Measurements from ENCODE around the gene MIA2.
"Not testable (repeated sequence)": the region's sequence is repeated elsewhere in the genome, so short reads cannot be mapped to it uniquely, and the experiment has no call there.

The MIA2 gene

GRCh38 chr14:39342768-39343167, 109.1 kb downstream of the MIA2 start:
- DNase-seq = no peak

- no peak for DNase-seq
Measured at GRCh38 chr14:39343614-39344013, 109.9 kb downstream of the MIA2 start.

DNA sequence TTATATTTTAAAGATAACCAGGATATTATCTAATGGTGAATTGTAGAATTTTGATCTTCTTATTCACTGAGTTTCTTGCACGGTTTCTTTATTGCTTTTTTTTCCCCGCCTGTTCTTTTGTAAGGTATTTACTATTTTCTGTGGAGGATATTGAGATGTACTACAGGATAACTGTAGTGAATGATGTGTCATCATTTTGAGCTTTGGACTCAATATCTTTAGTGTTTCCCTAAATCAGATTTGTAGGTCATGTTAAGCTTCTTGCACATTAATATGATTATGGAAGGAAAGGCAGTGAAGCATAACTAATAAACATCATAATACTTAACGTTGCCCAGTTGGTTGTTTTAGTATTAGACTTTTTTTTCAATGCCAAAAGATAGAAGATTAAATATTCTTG, 117.2 kb downstream of the MIA2 start:
- DNase-seq = no peak

DNA sequence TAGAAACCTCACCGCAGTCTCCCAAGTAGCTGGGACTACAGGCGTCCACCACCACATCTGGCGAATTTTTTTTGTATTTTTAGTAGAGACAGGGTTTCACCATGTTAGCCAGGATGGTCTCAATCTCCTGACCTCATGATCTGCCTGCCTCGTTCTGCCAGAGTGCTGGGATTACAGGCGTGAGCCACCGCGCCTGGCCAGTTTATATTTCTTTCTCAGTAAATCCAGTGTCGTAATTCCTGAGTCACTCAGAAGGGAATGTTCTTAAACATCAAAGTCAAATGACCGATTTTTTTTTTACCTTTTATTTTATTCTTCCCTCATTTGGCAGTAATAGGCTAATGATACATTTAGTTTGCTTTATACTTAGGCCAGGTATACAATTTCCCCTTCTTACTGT, 118.0 kb downstream of the MIA2 start:
- no peak for DNase-seq

DNA sequence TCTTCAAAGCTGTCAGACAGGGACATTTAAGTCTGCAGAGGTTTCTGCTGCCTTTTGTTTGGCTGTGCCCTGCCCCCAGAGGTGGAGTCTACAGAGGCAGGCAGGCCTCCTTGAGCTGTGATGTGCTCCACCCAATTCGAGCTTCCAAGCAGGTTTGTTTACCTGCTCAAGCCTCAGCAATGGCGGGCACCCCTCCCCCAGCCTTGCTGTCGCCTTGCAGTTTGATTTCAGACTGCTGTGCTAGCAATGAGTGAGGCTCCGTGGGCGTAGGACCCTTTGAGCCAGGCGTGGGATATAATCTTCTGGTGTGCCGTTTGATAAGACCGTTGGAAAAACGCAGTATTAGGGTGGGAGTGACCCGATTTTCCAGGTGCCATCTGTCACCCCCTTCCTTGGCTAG, 125.4 kb downstream of the MIA2 start:
- DNase-seq = not testable (repeated sequence)

DNA sequence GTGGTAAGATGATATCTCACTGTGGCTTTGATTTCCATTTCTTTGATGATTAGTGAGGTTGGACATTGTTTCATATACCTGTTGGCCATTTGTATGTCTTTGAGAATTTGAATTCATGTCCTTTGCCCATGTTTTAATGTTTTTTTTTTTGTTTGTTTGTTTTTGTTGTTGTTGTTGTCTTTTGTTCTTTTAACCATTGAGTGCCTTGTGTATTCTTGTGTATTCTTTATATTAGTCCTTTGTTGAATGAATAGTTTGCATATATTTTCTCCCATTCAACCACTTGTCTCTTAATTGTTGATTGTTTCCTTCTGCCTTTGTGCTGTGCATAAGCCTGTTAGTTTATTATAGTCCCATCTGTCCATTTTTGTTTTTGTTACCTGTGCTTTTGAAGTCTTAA, 126.6 kb downstream of the MIA2 start:
- no peak for DNase-seq

DNA sequence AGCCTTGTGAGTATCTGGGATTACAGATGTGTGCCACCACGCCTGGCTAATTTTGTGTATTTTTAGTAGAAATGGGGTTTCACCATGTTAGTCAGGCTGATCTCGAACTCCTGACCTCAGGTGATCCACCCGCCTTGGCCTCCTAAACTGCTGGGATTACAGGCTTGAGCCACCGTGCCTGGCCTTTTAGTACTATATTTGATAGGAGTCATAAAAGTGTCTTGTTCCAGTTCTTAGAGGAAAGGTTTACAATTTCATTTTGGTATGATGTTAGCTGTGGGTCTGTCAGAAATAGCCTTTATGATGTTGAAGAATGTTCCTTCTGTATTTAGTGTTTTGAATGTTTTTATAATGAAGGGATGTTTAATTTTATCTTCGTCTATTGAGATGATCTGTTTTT, 127.8 kb downstream of the MIA2 start:
- DNase-seq = not testable (repeated sequence)

DNA sequence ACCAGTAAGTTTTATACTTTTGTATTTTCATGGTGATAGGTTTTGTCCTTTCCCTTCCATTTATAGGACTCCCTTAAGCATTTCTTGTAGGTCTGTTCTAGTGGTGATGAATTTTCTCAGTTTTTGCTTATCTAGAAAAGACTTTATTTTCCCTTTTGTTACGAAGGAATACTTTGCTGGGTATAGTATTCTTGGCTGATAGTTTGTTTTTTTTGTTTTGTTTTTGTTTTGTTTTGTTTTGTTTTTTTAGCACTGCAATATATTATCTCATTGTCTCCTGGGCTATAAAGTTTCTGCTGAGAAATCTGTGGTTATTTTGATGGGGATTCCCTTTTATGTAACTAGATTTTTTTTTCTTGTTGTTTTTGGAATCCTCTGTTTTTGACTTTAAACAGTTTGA, 130.8 kb downstream of the MIA2 start:
- DNase-seq = no peak

- DNase-seq = no peak
Measured at GRCh38 chr14:39365354-39365753, 131.6 kb downstream of the MIA2 start.

DNA sequence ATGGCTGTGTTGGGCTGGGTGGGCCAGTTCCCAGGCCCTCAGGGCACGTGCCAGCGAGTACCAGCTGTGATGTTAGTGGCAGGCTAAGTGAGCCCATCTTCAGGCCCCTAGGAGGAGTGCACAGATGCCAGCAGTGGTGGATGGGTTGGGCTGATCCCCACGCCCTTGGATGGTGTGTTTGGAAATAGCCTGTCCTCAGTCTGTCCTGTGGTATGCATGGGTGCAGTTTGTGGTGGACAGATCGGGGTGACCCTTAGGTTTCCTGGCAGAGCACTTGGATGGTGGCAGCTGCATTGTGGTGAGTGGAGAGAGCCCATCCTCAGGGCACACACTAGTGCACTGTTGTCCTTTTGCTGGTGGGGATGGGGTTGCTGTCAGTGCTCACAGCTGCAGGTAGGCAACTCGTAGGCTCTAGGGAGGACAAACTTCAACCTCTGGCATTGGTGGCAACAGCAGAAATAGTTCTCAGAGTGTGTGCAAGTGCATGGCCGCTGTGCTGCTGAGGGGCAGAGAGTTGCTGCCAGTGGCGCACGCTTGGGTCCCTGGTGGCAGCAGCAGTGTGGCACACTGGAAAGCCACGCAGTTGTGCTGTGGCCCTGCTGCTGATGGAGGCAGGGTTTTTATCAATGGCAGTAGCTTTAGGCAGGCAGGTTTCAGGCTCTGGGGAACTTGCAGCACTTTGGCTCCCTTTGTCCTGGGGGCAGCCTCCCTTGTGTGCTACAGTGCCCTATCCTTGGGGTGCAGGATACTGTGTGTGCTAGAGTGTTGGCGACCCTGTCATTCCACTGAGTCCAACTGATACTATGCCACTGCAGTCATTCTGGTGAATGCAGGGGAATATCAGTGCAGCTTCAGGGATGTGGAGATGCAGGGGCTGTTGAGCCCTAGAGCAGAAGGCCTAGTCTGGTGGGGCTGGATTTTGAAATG, 133.0 kb downstream of the MIA2 start:
- no peak for DNase-seq

DNA sequence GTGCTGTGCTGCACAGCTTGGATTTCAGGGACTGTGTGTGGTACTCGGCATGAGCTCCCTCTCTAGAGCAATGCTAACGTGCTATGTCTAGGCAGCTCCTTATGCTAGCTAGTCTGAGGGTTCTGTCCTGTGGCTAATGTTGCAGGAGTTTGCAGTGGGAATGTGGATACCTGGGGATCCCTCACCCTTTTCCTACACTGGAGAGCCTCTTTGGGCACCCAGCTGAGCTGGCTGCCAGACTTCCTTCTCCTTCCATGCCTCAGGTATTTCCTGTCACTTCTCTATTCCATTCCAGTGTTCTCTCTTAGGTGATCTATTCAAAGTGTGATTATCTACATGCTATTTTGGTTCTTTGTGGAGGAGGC, 133.7 kb downstream of the MIA2 start:
- no peak for DNase-seq

DNA sequence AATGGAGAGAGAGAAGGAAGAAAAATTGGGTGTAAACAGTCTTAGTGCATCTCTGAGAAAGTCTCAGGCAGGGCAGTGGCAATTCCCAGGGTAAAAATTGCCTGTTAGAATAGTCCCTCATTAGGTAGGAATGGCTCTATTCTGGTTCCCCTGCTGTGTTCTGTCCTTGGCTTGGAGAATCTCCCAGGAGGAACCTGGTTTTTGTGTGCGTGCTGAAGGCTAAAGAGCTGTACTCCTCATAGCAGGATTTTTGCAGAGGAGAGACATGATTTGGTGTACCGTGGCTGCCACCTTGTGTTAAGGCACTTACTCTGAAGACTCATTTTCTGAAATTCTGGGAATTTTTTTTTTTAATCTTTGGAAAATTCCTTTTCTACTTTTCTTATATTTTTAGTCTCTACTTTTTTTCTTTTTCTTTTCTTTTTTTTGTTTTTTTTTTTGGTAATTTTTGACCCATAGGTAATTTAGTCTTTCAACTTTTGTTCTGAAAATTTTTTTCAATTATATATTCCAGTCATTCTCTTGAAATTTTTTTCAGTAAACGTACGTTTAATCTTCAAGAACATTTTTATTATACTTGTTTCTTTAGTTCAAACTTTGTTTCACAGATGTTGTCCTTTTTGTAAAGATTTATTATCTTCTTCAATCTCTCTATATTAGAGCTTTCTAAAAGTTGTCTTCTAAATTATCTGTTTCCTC, 134.7 kb downstream of the MIA2 start:
- DNase-seq = peak; percentile 5

GRCh38 chr14:39369029-39369428, 135.3 kb downstream of the MIA2 start:
- no peak for DNase-seq

- DNase-seq = no peak
Measured at GRCh38 chr14:39370415-39370814, 136.7 kb downstream of the MIA2 start.

- no peak for DNase-seq
Measured at GRCh38 chr14:39372656-39373055, 138.9 kb downstream of the MIA2 start.

DNA sequence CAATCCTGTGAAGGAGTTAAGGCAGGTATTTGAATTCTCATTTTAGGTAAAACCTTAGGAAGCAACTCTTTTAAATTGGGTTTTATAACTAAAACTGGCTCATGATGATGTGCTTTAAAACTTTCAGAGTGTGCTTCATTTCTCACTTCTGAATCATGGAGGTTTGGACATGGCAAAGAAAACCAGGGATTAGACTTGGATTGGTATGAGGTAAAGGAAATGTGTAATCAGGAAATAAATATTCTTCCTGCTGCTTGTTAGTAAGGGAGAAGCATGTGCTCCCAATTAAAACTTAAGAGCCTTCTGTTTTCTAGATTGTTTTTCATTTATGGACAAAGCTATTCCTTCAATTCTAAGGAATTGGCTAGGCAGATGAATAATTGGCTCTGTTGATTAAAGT, 141.1 kb downstream of the MIA2 start:
- no peak for DNase-seq

DNA sequence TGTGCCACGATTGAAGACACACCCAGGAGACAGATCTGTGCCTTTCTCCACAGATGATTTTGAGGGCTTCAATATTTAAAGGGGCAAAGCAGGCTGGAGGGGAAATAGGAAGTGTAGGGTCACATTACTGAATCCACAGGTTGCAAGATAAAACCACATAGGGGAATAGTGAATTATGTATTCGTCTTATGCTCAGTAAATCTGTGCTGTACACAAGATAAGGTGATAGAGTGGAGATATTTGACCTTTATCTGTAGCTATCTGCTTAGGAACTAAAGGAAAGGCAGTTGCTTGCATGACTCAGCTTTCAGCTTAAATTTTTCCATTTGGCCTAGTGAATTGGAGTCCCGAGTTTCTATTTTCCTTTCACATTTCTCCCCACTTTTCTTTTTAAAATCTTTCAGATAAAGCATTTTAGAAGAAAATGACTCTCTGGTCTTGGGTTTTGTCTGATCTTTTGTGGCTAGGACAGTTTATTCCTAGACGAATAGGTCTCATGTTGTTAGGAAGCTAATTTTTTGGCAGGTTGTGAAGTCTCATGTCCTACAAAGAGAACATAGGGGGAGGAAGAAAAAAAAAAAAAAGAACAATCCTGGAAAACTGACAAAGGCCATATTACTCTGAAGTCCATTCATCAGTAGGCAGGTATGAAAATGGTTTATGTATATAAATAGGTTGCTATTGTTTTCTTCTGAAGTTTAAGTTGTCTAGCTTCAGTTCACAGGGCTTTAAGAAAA, 143.1 kb downstream of the MIA2 start:
- no peak for DNase-seq

GRCh38 chr14:39381366-39381765, 147.7 kb downstream of the MIA2 start:
- DNase-seq = no peak

GRCh38 chr14:39382463-39382862, 148.7 kb downstream of the MIA2 start:
- DNase-seq = no peak

DNA sequence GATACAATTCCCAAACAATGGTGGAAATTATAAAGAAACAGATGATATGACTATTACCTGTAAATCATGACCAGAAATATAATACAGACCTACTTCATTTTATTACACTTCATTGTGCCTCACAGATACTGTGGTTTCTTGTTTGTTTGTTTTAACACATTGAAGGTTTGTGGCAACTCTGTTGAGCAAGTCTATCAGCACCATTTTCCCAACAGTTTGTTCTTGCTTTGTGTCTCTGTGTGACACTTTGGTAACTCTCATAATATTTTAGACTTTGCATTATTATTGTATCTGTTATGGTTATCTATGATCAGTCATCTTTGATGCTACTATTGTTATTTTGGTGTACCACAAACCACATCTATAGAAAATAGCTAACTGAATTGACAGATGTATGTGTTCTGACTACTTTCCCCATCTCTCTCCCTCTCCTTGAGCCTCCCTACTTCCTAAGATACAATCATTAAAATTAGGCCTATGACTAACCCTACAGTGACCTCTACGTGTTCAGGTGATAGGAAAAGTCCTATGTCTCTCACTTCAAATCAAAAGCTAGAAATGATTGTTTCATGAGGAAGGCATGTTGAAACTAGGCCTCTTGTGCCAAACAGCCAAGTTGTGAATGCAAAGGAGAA, 149.4 kb downstream of the MIA2 start:
- no peak for DNase-seq

DNA sequence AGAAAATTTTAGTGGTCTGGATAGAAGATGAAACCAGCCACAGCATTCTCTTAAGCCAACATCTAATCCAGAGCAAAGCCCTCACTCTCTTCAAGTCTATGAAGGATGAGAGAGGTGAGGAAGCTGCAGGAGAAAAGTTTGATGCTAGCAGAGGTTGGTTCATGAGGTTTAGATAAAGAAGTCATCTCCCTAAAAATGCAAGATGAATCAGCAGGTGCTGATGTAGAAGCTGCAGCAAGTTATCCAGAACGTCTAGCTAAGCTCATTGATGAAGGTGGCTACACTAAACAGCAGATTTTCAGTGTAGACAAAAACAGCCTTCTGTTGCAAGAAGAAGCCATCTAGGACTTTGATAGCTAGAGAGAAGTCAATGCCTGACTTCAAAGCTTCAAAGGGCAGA, 150.0 kb downstream of the MIA2 start:
- no peak for DNase-seq

DNA sequence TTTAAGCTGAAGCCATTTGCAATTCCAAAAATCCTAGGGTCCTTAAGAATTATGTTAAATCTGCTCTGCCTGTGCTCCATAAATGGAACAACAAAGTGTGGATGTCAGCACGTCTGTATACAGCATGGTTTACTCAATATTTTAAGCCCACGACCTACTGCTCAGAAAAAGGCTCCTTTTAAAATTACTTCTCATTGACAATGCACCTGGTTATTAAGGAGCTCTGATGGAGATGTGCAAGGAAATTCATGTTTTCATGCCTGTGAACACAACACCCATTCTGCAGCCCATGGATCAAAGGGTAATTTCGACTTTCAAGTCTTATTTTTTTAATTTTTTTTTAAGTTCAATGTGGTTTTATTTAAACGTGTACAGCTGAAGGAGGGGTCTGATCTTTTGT, 150.5 kb downstream of the MIA2 start:
- DNase-seq = no peak

GRCh38 chr14:39393289-39393688, 159.6 kb downstream of the MIA2 start:
- DNase-seq = no peak

Measured in stimulated activated CD4-positive, alpha-beta T cell treated with anti-CD3 and anti-CD28 coated beads, Interleukin-12 subunit alpha, Interleukin-12 subunit beta, amount 100 ng/mL, for 4 hours (primary cell).